Measurements from ENCODE around the gene NACC2. TPM values are rescaled to one million over a fixed set of nuclear protein-coding genes. Genes with fewer than 3 reads are reported as not detected.

Gene NACC2
- total and polyA plus RNA-seq, 8 donors: 4.1 to 69.2 (median 10.0) TPM

- no peaks in the 10 kb centered on the region for H3K27me3 ChIP-seq
- WGBS, 5 donors: 79 to 89% (median 83%) methylated on average over 19 to 23 of the region's 23 CpGs
- DNase-seq: peak in 1 of 2 donors; percentile 3
- peaks cover 0 to 14% (median 5%) of the 10 kb centered on the region in 4 donors for H3K36me3 ChIP-seq
- intact Hi-C loops (cut with DNase I; ENCODE audit: low total_unique reads): no loop called here
- no peaks in the 10 kb centered on the region for H3K9me3 ChIP-seq
- peaks cover 42 to 97% (median 69%) of the 10 kb centered on the region in 4 donors for H3K4me1 ChIP-seq
- H3K4me3 ChIP-seq: no peak overlapping the region
- no peak for TF ChIP-seq EP300 (IDR thresholded peaks at IDR 0.05)
- TF ChIP-seq POLR2AphosphoS5 (IDR thresholded peaks at IDR 0.05): no peak
- TF ChIP-seq CTCF (IDR thresholded peaks at IDR 0.05): no peak
- no peak for TF ChIP-seq POLR2A (IDR thresholded peaks at IDR 0.05)
- H3K27ac ChIP-seq: peak overlapping the region in 4 of 5 donors; percentile 67 to 83 (median 73)
Measured at GRCh38 chr9:136080716-136081112, 14.4 kb downstream of the NACC2 start.

- DNase-seq: peak in 1 of 2 donors; percentile 2
- Histone ChIP-seq H3K4me1 (peaks cover 36 to 98% (median 67%) of the 10 kb centered on the region in 4 donors), H3K27ac (peak overlapping the region in 4 of 5 donors; percentile 47 to 83 (median 66)), H3K36me3 (peaks cover 0 to 20% (median 11%) of the 10 kb centered on the region in 4 donors), H3K27me3 (no peaks in the 10 kb centered on the region), H3K9me3 (no peaks in the 10 kb centered on the region), H3K4me3 (no peak overlapping the region)
- 46 to 60% (median 51%) methylated on average over 1 to 6 of the region's 6 CpGs for WGBS, 5 donors
- TF ChIP-seq EP300 (IDR thresholded peaks at IDR 0.05): no peak
- no peak for TF ChIP-seq POLR2A (IDR thresholded peaks at IDR 0.05)
- TF ChIP-seq CTCF (IDR thresholded peaks at IDR 0.05): no peak
- no peak for TF ChIP-seq POLR2AphosphoS5 (IDR thresholded peaks at IDR 0.05)
- intact Hi-C loops (cut with DNase I; ENCODE audit: low total_unique reads): no loop called here
Measured at GRCh38 chr9:136079916-136080246, 15.2 kb downstream of the NACC2 start.

GRCh38 chr9:136079211-136079915 lies 15.7 kb downstream of the NACC2 start:
- Histone ChIP-seq H3K27ac (peak overlapping the region in 4 of 5 donors; percentile 47 to 83 (median 66)), H3K9me3 (no peaks in the 10 kb centered on the region), H3K4me3 (no peak overlapping the region), H3K27me3 (no peaks in the 10 kb centered on the region), H3K36me3 (peaks cover 0 to 24% (median 16%) of the 10 kb centered on the region in 4 donors), H3K4me1 (peaks cover 36 to 97% (median 67%) of the 10 kb centered on the region in 4 donors)
- WGBS, 5 donors: 40 to 63% (median 54%) methylated on average over 5 to 16 of the region's 16 CpGs
- DNase-seq: peak in 1 of 2 donors; percentile 19
- intact Hi-C loops (cut with DNase I; ENCODE audit: low total_unique reads): no loop called here
- no peak for TF ChIP-seq POLR2A (IDR thresholded peaks at IDR 0.05)

GRCh38 chr9:136078498-136079011 lies 16.5 kb downstream of the NACC2 start:
- intact Hi-C loops (cut with DNase I; ENCODE audit: low total_unique reads): no loop called here
- H3K27me3 ChIP-seq: no peaks in the 10 kb centered on the region
- TF ChIP-seq CTCF (IDR thresholded peaks at IDR 0.05): no peak
- TF ChIP-seq POLR2AphosphoS5 (IDR thresholded peaks at IDR 0.05): no peak
- TF ChIP-seq POLR2A (IDR thresholded peaks at IDR 0.05): no peak
- no peak for TF ChIP-seq EP300 (IDR thresholded peaks at IDR 0.05)
- no peak for DNase-seq
- H3K4me3 ChIP-seq: no peak overlapping the region
- H3K4me1 ChIP-seq: peaks cover 36 to 94% (median 66%) of the 10 kb centered on the region in 4 donors
- 80 to 84% (median 84%) methylated on average over 23 to 27 of the region's 27 CpGs for WGBS, 5 donors
- H3K36me3 ChIP-seq: peaks cover 0 to 18% (median 14%) of the 10 kb centered on the region in 4 donors
- no peaks in the 10 kb centered on the region for H3K9me3 ChIP-seq
- H3K27ac ChIP-seq: peak overlapping the region in 2 of 5 donors; percentile 74 to 83

GRCh38 chr9:136078024-136078423 lies 17.1 kb downstream of the NACC2 start:
- 74 to 90% (median 84%) methylated on average over 12 of the region's 12 CpGs for WGBS, 5 donors
- intact Hi-C loops (cut with DNase I; ENCODE audit: low total_unique reads): no loop called here
- H3K36me3 ChIP-seq: peaks cover 0 to 15% (median 13%) of the 10 kb centered on the region in 4 donors
- DNase-seq: no peak
- TF ChIP-seq EP300 (IDR thresholded peaks at IDR 0.05) (no peak), CTCF (IDR thresholded peaks at IDR 0.05) (no peak)
- H3K4me1 ChIP-seq: peaks cover 36 to 94% (median 64%) of the 10 kb centered on the region in 4 donors
- peak overlapping the region in 2 of 5 donors; percentile 74 to 83 for H3K27ac ChIP-seq
- no peaks in the 10 kb centered on the region for H3K9me3 ChIP-seq
- H3K27me3 ChIP-seq: no peaks in the 10 kb centered on the region
- no peak overlapping the region for H3K4me3 ChIP-seq
